Activated CD4-positive, alpha-beta T cell treated with anti-CD3 and anti-CD28 coated beads, Interleukin-2, Interleukin-4, amounts not matched to agents 100 ng/mL and 50 ng/mL, durations not matched to agents 16 hours and 8 hours (primary cell): Measurements from ENCODE around the gene MAFB.

Experiments used
- DNase-seq: peaks from one replicate; pipeline ENCODE4 v3.0.0-alpha.2; 2020; ENCODE audit warnings: low spot score

The MAFB gene

DNA sequence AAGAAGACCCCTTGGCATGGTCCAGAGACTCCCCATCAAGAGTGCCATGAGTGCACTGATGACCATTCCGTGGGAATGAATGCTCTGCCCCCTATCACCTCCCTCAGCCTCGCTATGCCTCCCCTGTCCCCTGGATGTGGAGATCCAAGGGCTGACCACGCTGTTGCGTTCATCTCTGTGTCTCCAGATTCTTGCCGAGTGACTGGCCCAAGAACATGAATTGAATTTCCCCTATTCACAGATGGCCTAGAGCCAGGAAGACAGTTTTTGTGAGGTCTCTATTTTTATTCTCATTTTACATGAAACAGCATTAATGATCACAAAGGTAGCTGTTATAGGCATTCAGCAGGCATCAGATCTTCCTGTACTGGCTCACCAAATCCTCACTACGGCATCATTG is 33.6 kb downstream of the MAFB start:
- DNase-seq: no peak

DNA sequence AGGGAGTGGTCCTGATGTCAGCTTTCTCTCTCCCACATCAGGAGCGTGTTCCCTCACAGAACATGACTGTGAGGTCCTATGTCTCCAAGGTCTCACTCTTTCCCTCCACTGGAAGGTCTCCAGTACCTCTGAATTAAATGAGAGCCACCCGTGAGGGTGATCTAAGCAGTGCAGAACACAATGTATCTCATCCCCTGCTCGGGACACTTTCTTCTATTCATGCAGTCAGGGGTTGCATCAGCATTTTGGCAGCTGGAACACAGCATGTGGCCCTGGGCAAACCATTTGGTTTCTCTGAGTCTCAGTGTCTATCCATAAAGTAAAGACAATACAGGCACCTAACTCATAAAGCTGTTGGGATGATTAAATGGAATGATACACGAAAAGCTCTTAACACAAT is 34.2 kb downstream of the MAFB start:
- no peak for DNase-seq

DNA sequence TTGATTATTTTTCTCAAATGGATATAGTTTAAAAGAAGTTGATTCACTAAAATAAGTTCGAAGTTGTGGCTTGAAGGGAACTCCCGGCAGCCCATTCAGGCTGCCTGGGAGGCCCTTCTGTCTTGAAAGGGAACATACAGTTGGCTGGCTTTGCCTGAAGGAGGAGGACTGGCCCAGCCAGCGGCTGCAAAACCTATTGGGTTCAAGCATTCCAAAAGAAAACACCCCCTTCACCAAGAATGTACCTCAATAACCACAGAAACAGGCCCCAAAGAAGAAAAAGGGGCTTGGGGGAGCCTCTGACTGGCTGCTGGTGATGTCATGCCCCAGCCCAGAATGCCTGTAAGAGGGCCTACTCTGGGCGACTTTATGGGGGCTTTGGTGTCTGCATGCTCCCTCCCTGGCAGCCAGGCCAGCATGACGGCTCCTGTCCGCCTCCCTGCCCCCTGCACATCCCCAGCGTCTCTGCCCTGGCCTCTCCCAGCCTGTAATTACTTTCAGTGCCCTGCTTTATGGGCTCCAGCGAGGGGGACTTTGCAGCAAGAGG is 36.5 kb downstream of the MAFB start:
- DNase-seq: no peak

DNA sequence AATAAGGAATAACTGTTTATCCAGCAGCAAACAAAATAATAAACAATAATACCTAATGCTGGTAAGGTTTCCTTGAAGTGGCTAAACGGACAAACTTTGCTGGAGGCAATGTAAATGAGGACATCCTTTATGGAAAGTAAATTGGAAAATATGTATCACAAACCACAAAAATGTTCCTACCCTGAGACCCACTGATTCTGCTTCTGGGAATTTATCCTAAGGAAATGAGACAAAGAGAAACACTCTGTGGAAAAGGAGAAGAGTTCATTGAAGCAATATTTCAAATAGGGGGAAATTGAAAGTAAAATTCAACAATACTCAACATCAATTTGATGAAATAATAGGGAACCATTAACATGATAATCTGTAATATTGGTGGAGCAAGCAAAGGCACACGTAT is 37.9 kb downstream of the MAFB start:
- no peak for DNase-seq

DNA sequence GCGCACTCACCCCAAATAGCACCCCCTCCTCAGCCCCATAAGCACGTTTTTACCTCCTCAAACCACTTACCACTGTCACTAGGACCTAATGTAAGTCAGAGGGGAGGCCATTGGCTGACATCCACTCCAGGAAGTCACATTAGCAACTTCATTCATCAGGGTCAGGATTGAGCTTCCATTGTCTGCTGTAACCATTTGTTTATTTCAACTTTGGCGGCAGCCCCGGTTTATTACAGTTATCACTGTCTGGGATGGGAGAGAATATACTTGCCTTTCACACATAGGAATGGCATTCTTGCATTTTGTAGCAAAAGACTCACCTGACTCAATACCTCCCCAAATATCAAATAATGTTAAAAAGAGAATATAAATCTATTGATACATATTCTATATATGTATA is 38.3 kb downstream of the MAFB start:
- no peak for DNase-seq

DNA sequence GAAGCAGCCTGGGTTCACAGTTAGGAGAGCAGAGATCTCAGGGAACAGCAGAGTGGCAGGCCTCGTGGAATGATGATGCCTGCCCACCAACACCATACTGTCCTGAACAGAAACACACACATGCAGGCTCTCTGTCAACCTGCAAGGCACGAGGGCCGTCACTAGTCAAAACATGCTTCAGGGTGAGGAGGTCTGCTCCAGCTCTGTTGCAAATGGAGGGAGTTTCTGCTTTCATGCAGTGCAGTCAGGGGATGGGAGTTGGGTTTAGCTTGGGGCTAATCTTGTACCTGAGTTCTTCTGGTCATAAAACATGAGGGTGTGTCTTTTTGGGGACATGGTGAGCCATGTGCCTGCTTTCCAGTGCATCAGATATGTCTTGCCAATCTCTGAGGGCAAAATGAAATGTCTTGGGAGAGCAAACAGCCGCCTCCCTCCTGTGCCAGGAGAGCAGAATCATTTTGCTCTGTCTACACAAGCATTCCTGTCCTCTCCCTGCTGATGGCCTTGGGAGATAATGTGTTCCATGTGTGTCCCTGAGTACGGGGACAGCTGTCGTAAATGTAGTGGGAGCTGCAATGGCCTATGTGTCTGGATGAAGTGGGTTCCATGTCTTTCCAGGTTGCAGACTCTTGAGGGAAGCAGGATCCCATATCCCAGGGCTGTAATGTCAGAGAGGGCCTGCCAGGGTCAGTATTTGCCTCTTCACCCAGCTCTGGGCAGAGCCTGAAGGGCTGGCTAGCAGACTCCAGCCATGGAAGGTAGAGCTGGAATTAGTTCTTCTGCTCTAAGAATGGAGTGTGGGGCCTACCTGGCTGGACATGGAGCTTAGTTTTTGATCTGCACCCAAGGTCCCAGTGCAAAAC is 40.6 kb downstream of the MAFB start:
- no peak for DNase-seq

DNA sequence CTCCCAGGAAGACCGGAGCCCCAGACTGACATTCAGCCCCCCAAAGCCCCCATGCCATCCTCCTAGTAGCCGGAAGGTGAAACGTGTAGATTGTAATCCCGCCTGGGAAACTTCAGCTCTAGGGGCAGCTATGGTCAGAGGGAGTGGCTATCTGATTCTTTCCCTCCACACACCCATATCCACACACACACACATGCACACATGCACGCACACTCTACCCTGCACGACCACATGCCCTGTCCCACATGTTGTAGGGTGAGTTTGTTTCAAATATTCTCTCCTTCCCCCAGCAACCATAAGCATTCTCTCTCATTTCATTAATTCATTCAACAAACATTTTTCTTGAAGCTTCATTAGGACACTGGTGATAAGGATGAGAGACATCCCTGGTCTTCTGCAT is 42.2 kb downstream of the MAFB start:
- DNase-seq: no peak

DNA sequence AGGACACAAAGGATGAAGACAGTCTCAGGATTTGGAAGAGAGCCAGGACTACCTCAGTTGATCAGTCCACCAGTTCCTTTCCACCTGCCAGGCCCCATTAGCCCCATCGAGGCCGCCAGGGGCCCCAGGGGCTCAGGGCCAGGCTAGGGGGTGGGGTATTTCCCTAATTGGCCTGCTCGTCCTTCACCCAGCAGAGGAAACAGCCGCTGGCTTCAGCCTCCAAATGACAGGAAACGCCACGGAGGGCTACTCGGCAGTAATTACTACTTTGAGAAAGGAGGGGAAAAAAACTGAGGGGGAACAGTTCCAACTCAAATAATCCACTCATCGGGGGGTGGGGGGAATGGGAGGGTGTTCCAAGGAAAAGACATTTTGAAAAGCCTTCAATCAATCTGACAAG is 42.7 kb downstream of the MAFB start:
- DNase-seq: no peak

DNA sequence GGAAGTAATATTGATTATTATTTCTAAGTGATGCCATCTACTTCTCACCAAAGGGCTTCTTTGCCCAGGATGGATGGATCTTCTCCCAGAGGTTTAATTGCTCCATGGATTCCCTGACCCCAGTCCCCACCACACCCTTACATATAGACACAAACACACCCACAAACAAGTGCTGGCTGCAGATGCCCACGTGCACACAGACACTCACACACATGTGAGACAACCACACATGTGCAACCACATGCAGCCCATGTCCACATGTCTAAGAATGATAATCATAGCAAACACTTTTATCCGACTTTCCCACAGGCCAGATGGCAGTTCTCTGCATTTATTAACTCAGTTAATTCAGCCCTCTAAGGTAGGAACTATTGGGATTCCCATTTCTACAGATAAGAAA is 44.2 kb downstream of the MAFB start:
- no peak for DNase-seq

DNA sequence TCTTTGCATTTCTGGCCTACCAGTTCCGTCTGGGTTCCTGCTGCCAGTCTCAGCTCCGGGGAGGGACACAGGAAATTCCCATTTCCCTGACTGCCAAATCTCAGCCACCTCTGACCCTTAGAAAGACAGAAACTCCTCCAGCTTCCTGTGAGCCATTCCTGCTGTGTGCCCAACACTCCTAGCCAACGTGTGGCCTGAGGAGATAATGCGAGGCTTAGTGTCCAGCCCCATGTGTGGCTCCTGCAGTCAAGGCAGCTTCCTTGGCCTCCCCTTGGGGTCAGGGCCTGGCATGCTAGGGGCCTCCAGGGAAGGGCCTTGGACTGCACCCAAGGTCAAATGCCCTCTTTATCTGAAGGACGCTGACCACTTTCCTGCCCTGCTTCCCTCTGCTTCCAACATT is 45.1 kb downstream of the MAFB start:
- DNase-seq: no peak

DNA sequence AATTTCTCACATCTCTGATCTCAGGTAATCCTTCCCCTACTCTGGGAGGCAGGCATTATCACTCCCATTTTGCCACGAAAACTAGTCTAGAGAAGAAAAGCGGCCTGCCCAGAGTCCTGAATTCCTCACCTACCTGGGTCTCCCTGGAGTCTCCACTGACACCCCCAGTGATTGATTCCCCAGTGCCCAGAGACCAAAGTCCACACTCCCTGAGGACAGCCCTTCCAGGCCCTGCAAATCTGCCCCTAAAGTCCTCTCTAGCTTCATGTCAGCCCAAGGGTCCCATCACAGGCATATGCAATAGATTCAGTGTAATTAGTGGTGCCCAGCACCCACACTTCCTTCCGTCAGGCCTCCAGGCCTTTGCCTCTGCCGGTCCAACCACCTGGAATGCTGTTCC is 47.2 kb downstream of the MAFB start:
- no peak for DNase-seq

DNA sequence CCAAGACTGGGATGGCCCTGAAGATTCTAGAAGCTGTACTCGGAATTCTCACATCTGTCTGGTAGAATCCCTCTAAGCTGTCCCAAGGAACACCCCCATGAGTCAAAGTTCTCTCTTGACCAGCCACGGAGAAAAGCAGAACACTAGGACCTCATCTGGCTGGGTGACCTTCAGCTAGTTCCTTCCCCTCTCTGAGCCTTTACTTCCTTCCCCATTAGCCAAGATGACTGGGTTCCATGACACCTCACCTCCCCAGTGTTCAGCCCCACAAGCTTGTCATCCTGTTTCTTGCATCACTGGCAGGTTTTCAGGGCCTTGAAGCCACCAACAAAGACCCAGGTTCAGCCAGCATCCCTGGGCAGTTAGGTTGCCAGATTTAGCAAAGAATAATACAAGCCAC is 47.8 kb downstream of the MAFB start:
- DNase-seq: no peak

DNA sequence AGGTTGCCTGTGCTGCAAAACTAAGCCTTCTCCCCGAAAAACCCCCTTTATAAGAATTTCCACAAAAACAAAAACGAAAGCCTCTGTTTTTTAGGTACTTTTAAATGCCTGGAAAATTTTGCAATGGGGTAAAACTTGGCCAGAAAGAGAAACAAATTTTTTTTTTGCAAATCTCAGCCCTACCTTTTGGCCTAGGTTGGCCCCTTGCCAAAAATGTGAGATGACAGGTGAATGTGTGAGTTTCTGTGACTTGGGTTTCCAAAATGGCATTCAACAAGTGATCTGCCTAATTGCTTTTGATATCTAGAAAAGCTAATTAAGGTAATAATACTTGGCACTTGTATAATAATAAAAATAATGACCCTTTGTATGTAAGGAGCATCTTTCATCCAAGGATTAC is 48.4 kb downstream of the MAFB start:
- no peak for DNase-seq

DNA sequence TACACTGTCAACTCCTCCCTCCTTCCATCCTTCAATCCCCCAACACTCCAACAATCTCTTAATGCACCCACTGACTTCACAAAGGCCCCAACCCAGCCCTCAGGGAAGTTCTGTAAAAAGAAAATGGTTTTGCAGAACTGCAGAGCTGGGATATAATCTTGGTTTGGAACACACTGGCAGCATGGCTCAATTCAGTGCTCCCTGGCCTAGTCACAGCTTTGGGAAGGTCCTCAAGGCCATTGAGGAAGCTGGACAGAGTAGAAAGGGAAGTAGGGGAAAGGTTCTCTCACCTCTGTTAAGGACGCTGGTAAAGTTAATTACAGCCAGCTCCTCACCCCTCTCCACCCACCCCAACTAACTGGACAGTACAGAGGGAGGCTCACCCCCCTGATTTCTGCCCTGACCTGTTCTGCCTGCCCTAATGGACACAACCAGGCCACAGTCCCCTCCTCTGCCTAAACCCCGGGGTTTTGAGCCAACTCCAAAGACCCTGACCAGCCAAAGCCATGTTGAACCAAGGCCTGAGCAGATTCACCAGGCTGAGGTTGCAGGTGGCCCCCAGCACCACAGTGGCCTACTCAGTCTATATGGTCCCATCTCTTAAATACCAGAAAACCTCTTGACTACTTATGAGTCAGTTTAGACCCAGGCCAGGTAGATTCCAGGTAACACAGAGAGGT is 49.2 kb downstream of the MAFB start:
- no peak for DNase-seq

DNA sequence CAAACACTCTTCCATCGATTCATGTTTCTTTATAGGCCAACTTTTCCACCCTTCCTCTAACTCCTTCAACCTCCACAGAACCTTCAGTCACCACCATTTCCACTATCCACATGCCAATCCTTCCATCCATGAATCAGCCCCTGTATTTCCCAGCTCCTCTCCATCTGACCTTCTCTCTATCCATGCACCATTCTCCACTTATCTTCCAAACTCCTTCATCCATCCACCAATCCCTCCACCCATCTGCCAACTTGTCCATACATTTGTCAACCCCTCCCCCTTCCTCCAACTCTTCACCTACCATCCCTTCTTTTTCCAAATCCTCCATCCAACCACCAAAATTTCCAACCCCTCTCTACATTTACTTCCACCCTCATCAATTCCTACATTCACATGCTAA is 49.9 kb downstream of the MAFB start:
- DNase-seq: no peak

DNA sequence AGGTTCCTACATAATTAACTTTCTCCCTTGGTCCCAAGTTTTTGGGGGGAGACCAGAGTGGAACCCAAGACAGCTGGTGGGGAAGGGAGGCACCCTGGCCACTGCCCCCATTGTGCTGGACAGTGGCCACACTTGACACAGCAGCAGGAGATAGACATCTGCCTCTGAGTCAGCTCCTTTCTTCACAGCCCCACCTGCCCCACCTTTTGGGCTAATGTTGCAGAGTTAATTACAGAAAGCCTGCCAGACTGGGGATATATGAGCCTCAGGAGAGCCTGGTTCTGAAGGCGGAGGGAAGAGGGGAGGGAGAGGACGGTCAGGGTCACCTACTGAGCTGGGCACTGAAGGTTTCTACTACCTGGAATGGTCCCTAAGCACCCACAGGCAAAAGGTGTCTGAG is 50.6 kb downstream of the MAFB start:
- no peak for DNase-seq

DNA sequence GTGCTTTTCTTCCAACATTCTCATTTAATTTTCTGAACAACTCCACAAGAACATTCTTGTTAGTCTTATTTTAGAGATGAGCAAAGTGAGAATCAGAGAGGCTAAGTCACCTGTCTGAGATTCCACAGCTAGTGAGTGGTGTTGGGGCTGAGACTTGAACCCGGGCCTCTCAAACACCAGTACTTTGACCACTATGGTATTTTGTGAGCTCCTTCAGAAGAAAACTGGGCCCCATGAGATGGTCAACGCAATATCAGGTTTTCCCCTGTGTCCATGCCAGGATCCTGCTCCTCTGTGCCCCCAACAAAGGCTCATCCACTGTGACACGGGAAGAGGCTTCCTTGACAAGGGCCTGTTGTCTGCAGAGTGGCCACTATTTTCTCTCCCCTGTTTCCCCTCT is 51.9 kb downstream of the MAFB start:
- no peak for DNase-seq

DNA sequence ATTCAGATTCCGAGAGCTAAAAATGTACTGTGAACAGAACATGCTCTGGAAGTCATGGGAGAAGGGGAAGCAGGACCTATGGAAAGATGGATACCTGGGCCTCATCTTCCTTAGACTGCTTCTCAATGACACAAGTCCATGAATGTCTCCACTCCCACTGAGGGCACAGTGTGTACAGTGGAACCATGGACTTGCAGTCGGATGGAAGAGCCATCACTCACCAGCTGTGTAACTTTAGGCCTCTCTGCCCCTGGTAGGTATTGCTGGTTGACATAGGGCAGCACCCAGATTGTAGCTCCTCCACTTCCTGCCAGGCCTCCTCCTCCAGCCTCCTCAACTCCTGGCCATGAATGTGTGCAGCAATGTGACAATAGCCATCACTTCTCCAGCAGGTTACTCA is 52.5 kb downstream of the MAFB start:
- DNase-seq: no peak

DNA sequence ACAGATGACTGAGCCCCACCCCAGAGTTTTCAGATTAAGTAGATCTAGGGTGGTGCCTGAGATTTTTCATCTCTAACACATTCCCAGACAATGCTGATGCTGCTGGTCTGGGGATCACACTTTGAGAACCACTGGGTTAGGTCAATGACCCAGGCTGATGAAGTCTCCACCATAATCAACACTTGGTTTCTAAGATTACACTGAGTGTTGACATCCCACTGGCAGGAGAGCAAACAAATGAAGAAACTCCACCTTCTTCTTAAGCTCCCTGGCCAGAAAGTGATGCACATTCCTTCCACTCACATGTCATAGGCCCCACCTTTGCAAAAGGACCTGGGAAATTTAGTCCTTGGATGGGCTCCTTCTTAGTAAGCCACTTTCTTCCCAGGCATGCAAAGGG is 53.1 kb downstream of the MAFB start:
- no peak for DNase-seq
